WTC11 (cell line): ENCODE results near the gene GCK. TPM values are rescaled to one million over a fixed set of nuclear protein-coding genes. Genes with fewer than 3 reads are reported as not detected.

Experiments used
- ATAC-seq: fragments of 200-7000 bp; cut with Tn5 transposase; 2 replicates; pipeline ENCODE4 v1.10.0; 2021; ENCODE audit warnings: mild to moderate bottlenecking, moderate library complexity
- CTCF ChIA-PET: fragments of 300-600 bp; sonication (Branson Sonifier 250); formaldehyde crosslinking; loops from one replicate; lab custom pipeline; 2021; ENCODE audit warnings: antibody characterized with exemption; lab: Charles Lee
- POLR2A ChIA-PET: fragments of 350-600 bp; sonication (Branson Sonifier 250); formaldehyde crosslinking; loops from one replicate; lab custom pipeline; 2021; ENCODE audit warnings: antibody characterized with exemption; lab: Charles Lee
- DNase-seq: peaks from one replicate; pipeline ENCODE4 v3.0.0; 2021; ENCODE audit warnings: low spot score
- H3K27ac Mint-ChIP-seq: 2 replicates; pipeline ENCODE4 v1.8.0; 2021; ENCODE audit warnings: mixed read lengths
- H3K27me3 Mint-ChIP-seq: 2 replicates; pipeline ENCODE4 v1.8.0; 2021; ENCODE audit warnings: low read depth, mild to moderate bottlenecking, moderate library complexity, mixed read lengths
- H3K36me3 Mint-ChIP-seq: 2 replicates; pipeline ENCODE4 v1.8.0; 2021; ENCODE audit warnings: mixed read lengths
- H3K4me1 Mint-ChIP-seq: 2 replicates; pipeline ENCODE4 v1.8.0; 2022; ENCODE audit warnings: mixed read lengths
- H3K4me3 Mint-ChIP-seq: 2 replicates; pipeline ENCODE4 v1.8.0; 2021; ENCODE audit warnings: mild to moderate bottlenecking, moderate library complexity, mixed read lengths
- H3K9me3 Mint-ChIP-seq: 2 replicates; pipeline ENCODE4 v1.8.0; 2021; ENCODE audit warnings: mixed read lengths
- AFF4 ChIP-seq: sonication (generic); formaldehyde crosslinking; IDR thresholded peaks from 2 replicates; pipeline ENCODE4 v1.8.1; 2023; ENCODE audit warnings: mild to moderate bottlenecking, missing genetic modification reagents, borderline replicate concordance
- CREM ChIP-seq: sonication (generic); formaldehyde crosslinking; IDR thresholded peaks from 2 replicates; pipeline ENCODE4 v1.8.1; 2022; ENCODE audit warnings: mild to moderate bottlenecking, missing genetic modification reagents, moderate library complexity
- CTCF ChIP-seq: fragments of 200-600 bp; IDR thresholded peaks from 2 replicates; pipeline ENCODE4 v1.8.0; 2022; ENCODE audit warnings: antibody characterized with exemption
- ELF4 ChIP-seq: sonication (generic); formaldehyde crosslinking; IDR thresholded peaks from 2 replicates; pipeline ENCODE4 v1.8.1; 2022; ENCODE audit warnings: low read depth, mild to moderate bottlenecking, moderate library complexity, missing genetic modification reagents
- ESRRA ChIP-seq: sonication (generic); formaldehyde crosslinking; IDR thresholded peaks from 2 replicates; pipeline ENCODE4 v1.8.1; 2022; ENCODE audit warnings: mild to moderate bottlenecking, missing genetic modification reagents, borderline replicate concordance
- FOXK1 ChIP-seq: sonication (generic); formaldehyde crosslinking; IDR thresholded peaks from 2 replicates; pipeline ENCODE4 v1.8.0; 2022; ENCODE audit warnings: mild to moderate bottlenecking, moderate library complexity, missing genetic modification reagents
- FOXP1 ChIP-seq: sonication (generic); formaldehyde crosslinking; IDR thresholded peaks from 2 replicates; pipeline ENCODE4 v1.8.0; 2022; ENCODE audit warnings: missing genetic modification reagents, mild to moderate bottlenecking, moderate library complexity, borderline replicate concordance
- GABPB1 ChIP-seq: sonication (generic); formaldehyde crosslinking; IDR thresholded peaks from 2 replicates; pipeline ENCODE4 v1.8.1; 2023; ENCODE audit warnings: mild to moderate bottlenecking, missing genetic modification reagents
- IRF1 ChIP-seq: sonication (generic); formaldehyde crosslinking; IDR thresholded peaks from 2 replicates; pipeline ENCODE4 v1.8.0; 2023; ENCODE audit warnings: missing genetic modification reagents
- MYBL2 ChIP-seq: sonication (generic); formaldehyde crosslinking; IDR thresholded peaks from 2 replicates; pipeline ENCODE4 v1.8.1; 2023; ENCODE audit warnings: mild to moderate bottlenecking, moderate library complexity, missing genetic modification reagents
- NR1H2 ChIP-seq: sonication (generic); formaldehyde crosslinking; IDR thresholded peaks from 2 replicates; pipeline ENCODE4 v1.9.0; 2021; ENCODE audit warnings: mild to moderate bottlenecking, moderate library complexity, missing genetic modification reagents
- NR2C2 ChIP-seq: sonication (generic); formaldehyde crosslinking; IDR thresholded peaks from 2 replicates; pipeline ENCODE4 v1.8.0; 2022; ENCODE audit warnings: mild to moderate bottlenecking, missing genetic modification reagents
- NR3C1 ChIP-seq: sonication (generic); formaldehyde crosslinking; conservative IDR thresholded peaks from 2 replicates; pipeline ENCODE4 v1.8.1; 2023; ENCODE audit warnings: low read depth, mild to moderate bottlenecking, missing genetic modification reagents
- RORB ChIP-seq: fragments of 250-450 bp; sonication (Bioruptor Pico); IDR thresholded peaks from 2 replicates; pipeline ENCODE4 v1.9.0; 2021; ENCODE audit warnings: mild to moderate bottlenecking
- TEAD1 ChIP-seq: sonication (generic); formaldehyde crosslinking; IDR thresholded peaks from 2 replicates; pipeline ENCODE4 v1.8.0; 2022; ENCODE audit warnings: mild to moderate bottlenecking, missing genetic modification reagents
- USF2 ChIP-seq: sonication (generic); formaldehyde crosslinking; IDR thresholded peaks from 2 replicates; pipeline ENCODE4 v1.8.1; 2023; ENCODE audit warnings: mild to moderate bottlenecking, missing genetic modification reagents, moderate library complexity
- ZBTB21 ChIP-seq: sonication (generic); formaldehyde crosslinking; IDR thresholded peaks from 2 replicates; pipeline ENCODE4 v1.8.1; 2023; ENCODE audit warnings: mild to moderate bottlenecking, missing genetic modification reagents, borderline replicate concordance
- ZNF138 ChIP-seq: sonication (generic); formaldehyde crosslinking; conservative IDR thresholded peaks from 2 replicates; pipeline ENCODE4 v1.8.1; 2022; ENCODE audit warnings: mild to moderate bottlenecking, moderate library complexity, missing genetic modification reagents
- ZNF219 ChIP-seq: sonication (generic); formaldehyde crosslinking; IDR thresholded peaks from 2 replicates; pipeline ENCODE4 v1.8.0; 2023; ENCODE audit warnings: missing genetic modification reagents, mild to moderate bottlenecking, borderline replicate concordance
- ZNF423 ChIP-seq: fragments of 250-450 bp; sonication (Bioruptor Pico); IDR thresholded peaks from 2 replicates; pipeline ENCODE4 v2.1.2; 2022; ENCODE audit warnings: mild to moderate bottlenecking, moderate library complexity
- ZNF671 ChIP-seq: fragments of 250-450 bp; sonication (Bioruptor Pico); IDR thresholded peaks from 2 replicates; pipeline ENCODE4 v1.8.0; 2021; ENCODE audit warnings: mild to moderate bottlenecking
- total RNA-seq: library from RNA; stranded (reverse); gene quantifications from 3 replicates; pipeline ENCODE4 v1.2.3, GENCODE V29; 2021
- TF ChIP-seq, protein P1 (sequence below): fragments of 250-450 bp; sonication (Bioruptor Pico); conservative IDR thresholded peaks from 2 replicates; pipeline ENCODE4 v1.9.0; 2021; ENCODE audit warnings: mild to moderate bottlenecking
- TF ChIP-seq, protein P2 (sequence below): sonication (generic); formaldehyde crosslinking; IDR thresholded peaks from 2 replicates; pipeline ENCODE4 v1.8.1; 2022; ENCODE audit warnings: low read depth, missing genetic modification reagents, borderline replicate concordance

The GCK gene
- total RNA-seq, 1 experiment from 2014 or later: 3.3 TPM

GRCh38 chr7:44196450-44196872 lies 7.2 kb upstream of the GCK start:
- ChIA-PET POLR2A (no interaction called here), CTCF (interaction anchor here (0.6 to 4.0 kb wide), 21 partner anchors 9 to 177 kb away, joined by 3 to 24 read pairs (median 4); partner anchors contain the start of genes AEBP1 and PGAM2)
- Mint-ChIP-seq H3K27me3 (peaks cover 23% of the 10 kb centered on the region), H3K9me3 (peaks cover 11% of the 10 kb centered on the region), H3K4me1 (peaks cover under 1% of the 10 kb centered on the region), H3K4me3 (no peak overlapping the region), H3K36me3 (no peaks in the 10 kb centered on the region), H3K27ac (no peak overlapping the region)
- ATAC-seq (peak; percentile 78), DNase-seq (peak; percentile 57)
- TF ChIP-seq CTCF (peak; percentile 49; the same call in 1 of the 2 replicates), ESRRA (CRISPR knock-in tag) (no peak)

DNA sequence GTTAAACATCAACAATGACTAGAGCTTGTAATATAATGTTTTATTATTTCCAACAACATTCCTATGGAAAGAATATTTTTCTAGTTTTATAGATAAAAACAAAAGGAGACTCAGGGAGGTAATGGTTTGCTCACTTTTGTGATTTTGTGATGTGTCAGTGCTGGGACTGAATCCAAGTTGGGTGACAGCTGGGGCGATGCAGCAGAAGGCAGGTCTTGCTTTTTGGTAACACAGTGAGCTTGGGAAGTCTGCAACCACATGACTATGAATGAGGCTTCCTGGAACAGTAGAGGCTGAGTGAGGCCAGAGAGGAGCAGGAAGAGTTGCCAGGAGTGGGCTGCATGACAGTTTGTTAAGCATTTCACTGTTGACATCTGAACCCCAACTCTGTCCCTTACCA lies 6.7 kb upstream of the GCK start:
- POLR2A ChIA-PET: no interaction called here
- ATAC-seq: no peak

DNA sequence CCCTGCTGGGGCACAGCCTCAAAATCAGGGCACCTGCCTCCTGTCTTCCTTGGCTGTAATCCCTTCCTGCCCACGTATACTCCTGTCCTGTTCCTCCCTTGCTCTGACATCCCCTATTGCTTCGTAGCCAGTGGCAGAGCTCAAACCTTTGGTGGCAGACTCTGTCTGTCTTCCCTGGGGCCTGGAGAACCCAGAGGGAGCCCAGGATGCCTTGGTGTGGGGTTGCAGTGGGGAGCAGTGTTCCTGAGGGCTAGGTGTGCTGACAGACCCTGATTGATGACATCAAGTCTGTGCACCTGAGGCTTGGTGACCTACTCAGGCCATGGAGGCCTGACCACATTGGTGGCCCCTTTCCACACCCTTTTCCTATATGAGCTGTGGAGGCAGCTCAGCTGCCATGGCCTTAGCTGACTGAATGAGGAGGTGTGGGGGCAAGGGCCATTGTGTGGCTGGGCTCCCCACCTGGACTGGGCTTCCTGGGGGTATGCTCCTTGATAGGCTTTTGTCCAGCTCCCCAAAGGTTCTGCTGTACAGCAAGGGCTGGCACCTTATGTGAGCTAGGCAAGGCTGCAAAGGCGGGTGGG lies 5.4 kb upstream of the GCK start:
- Mint-ChIP-seq H3K27me3 (peaks cover 18% of the 10 kb centered on the region), H3K27ac (no peak overlapping the region), H3K4me1 (no peaks in the 10 kb centered on the region), H3K9me3 (peaks cover 8% of the 10 kb centered on the region), H3K4me3 (no peak overlapping the region), H3K36me3 (no peaks in the 10 kb centered on the region)
- ChIA-PET CTCF (interaction anchor here (3.2 to 4.0 kb wide), 2 partner anchors 64 to 90 kb away, joined by 13 to 24 read pairs; partner anchors contain the start of gene AEBP1), POLR2A (no interaction called here)
- ATAC-seq (no peak), DNase-seq (no peak)
- TF ChIP-seq MYBL2 (CRISPR knock-in tag) (no peak), TEAD1 (CRISPR knock-in tag) (no peak), FOXK1 (CRISPR knock-in tag) (no peak), NR2C2 (CRISPR knock-in tag) (no peak), AFF4 (CRISPR knock-in tag) (no peak), ZNF671 (CRISPR knock-in tag) (no peak), ZNF219 (CRISPR knock-in tag) (no peak), RORB (CRISPR knock-in tag) (no peak), ZBTB21 (CRISPR knock-in tag) (no peak)
- TF ChIP-seq, protein P1, sequence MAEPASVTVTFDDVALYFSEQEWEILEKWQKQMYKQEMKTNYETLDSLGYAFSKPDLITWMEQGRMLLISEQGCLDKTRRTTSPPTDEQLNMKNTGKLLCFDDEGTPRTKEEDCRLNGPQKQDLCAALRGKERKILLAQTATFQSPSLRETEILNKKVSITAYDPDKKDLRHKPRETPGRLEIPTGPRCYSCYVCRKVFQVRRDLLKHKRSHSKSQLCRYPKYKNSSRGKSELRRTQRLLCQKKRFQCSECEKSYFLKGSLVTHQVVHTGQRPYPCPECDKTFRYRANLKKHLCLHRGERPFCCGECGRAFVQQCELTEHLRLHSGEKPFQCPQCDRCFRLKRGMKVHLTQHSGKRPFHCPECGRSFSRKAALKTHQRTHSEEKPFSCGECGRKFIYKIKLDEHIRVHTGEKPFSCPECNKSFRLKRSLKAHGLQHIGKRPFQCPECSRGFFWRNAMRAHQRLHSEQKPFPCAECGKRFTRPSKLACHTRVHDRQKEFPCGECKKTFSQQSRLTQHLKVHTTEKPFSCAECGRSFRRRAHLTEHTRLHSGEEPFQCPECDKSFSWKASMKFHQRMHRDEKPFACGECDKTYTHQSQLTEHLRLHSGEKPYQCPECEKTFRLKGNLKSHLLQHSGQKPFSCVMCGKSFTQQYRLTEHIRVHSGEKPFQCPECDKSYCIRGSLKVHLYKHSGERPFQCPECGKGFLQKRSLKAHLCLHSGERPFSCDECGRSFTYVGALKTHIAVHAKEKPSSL (CRISPR knock-in tag): no peak

More for the DNA sequence above, 6.7 kb upstream of the GCK start:
- no peak for DNase-seq
- H3K27ac Mint-ChIP-seq: no peak overlapping the region
- H3K27me3 Mint-ChIP-seq: peaks cover 23% of the 10 kb centered on the region
- no peaks in the 10 kb centered on the region for H3K36me3 Mint-ChIP-seq
- no peaks in the 10 kb centered on the region for H3K4me1 Mint-ChIP-seq
- CTCF ChIA-PET: interaction anchor here (0.9 to 4.0 kb wide), 13 partner anchors 19 to 176 kb away, joined by 3 to 24 read pairs (median 4); partner anchors contain the start of gene AEBP1
- H3K4me3 Mint-ChIP-seq: no peak overlapping the region
- H3K9me3 Mint-ChIP-seq: peaks cover 11% of the 10 kb centered on the region
- TF ChIP-seq CREM (no peak), NR3C1 (no peak), ZNF423 (CRISPR knock-in tag) (no peak), IRF1 (CRISPR knock-in tag) (no peak), NR1H2 (CRISPR knock-in tag) (no peak), ELF4 (no peak), FOXP1 (CRISPR knock-in tag) (no peak), FOXK1 (CRISPR knock-in tag) (no peak), GABPB1 (no peak), ZNF138 (CRISPR knock-in tag) (no peak), MYBL2 (CRISPR knock-in tag) (no peak), USF2 (CRISPR knock-in tag) (no peak)
- TF ChIP-seq, protein P2, sequence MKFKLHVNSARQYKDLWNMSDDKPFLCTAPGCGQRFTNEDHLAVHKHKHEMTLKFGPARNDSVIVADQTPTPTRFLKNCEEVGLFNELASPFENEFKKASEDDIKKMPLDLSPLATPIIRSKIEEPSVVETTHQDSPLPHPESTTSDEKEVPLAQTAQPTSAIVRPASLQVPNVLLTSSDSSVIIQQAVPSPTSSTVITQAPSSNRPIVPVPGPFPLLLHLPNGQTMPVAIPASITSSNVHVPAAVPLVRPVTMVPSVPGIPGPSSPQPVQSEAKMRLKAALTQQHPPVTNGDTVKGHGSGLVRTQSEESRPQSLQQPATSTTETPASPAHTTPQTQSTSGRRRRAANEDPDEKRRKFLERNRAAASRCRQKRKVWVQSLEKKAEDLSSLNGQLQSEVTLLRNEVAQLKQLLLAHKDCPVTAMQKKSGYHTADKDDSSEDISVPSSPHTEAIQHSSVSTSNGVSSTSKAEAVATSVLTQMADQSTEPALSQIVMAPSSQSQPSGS (CRISPR knock-in tag): no peak
